ENCODE measurements around the gene PRKRA. TPM values are rescaled to one million over a fixed set of nuclear protein-coding genes. Genes with fewer than 3 reads are reported as not detected.

Gene PRKRA
- total and polyA plus RNA-seq, 2 donors (not counting 3 experiments of a cell fraction or from before 2014, with no cell fraction given): 31.0 to 46.6 TPM

GRCh38 chr2:178449700-178450523 is 1.1 kb downstream of the PRKRA start:
- H3K4me1 ChIP-seq (ENCODE audit: control insufficient read depth, extremely low read depth, insufficient read depth, low read length): peaks cover 15% of the 10 kb centered on the region
- no peaks in the 10 kb centered on the region for H4K20me1 ChIP-seq (replicated peaks; ENCODE audit: control insufficient read depth, extremely low read depth, insufficient read depth, low read length)
- ChIA-PET CTCF (interaction anchor here (0.8 to 1.7 kb wide), 3 partner anchors 18 to 442 kb away, joined by 3 to 22 read pairs (median 3); no protein-coding TSS in a partner anchor), POLR2A (no interaction called here)
- dilution Hi-C loops (cut with MboI; ENCODE audit: extremely low pct_ligation_motif_present, low sequenced_read_pairs): loop anchor here (25.0 kb wide), 1 partner anchor 313 kb away; no protein-coding TSS in a partner anchor
- no peak for FAIRE-seq
- peak overlapping the region; percentile 91 for H3K27ac ChIP-seq (ENCODE audit: insufficient read depth, low read depth, low read length)
- peaks cover 23% of the 10 kb centered on the region for H3K79me2 ChIP-seq (ENCODE audit: control insufficient read depth, insufficient read depth, low read length)
- peak overlapping the region; percentile 77 for H2AFZ ChIP-seq (ENCODE audit: low read depth, low read length)
- H3K4me2 ChIP-seq (ENCODE audit: insufficient read depth, low read length): peak overlapping the region; percentile 78
- peak overlapping the region; percentile 97 for H3K9ac ChIP-seq (replicated peaks; ENCODE audit: extremely low read depth, insufficient read depth, low read length)
- BruUV-seq (replicated peaks): TSS peak; percentile 39
- H3K36me3 ChIP-seq (ENCODE audit: control insufficient read depth in 2 of 2, extremely low read depth in 1 of 2, insufficient read depth in 2 of 2, low read length in 2 of 2): peaks cover 4 to 15% of the 10 kb centered on the region in 2 experiments
- DNase-seq (ENCODE audit: low read depth, low spot score): peak; percentile 10
- no peaks in the 10 kb centered on the region for H3K9me1 ChIP-seq (replicated peaks; ENCODE audit: control insufficient read depth, extremely low read depth, insufficient read depth, low read length)
- TF ChIP-seq CTCF (IDR thresholded peaks at IDR 0.05; ENCODE audit: extremely low read depth in 1 of 2, insufficient read depth in 1 of 2, low read depth in 1 of 2, low read length in 2 of 2): no peak
- no peak for TF ChIP-seq EZH2 (IDR thresholded peaks at IDR 0.05; ENCODE audit: borderline replicate concordance, low read depth, low read length, severe bottlenecking)
- TF ChIP-seq MAX (IDR thresholded peaks at IDR 0.05; ENCODE audit: insufficient read depth, insufficient read length): no peak
- H3K4me3 ChIP-seq (replicated peaks in 1 of 3; ENCODE audit: insufficient read depth in 1 of 3, low read depth in 1 of 3, low read length in 3 of 3): peak overlapping the region; percentile 65 to 94 (median 75)
- no peaks in the 10 kb centered on the region for H3K9me3 ChIP-seq (replicated peaks; ENCODE audit: control insufficient read depth, insufficient read depth, low read length)
- intact Hi-C loops (cut with micrococcal nuclease): loop anchor here (2.0 kb wide), 1 partner anchor 73 kb away; no protein-coding TSS in a partner anchor
- no peaks in the 10 kb centered on the region for H3K27me3 ChIP-seq (ENCODE audit: control insufficient read depth in 2 of 2, insufficient read depth in 2 of 2, low read length in 2 of 2)

Measured in endothelial cell of umbilical vein (primary cell).